NCI-H2107 treated with DMSO at 0.1 percent for 48 hours (cell line): Measurements from ENCODE around the gene TSPAN15.

Source experiments
- DNase-seq: peaks from one replicate; lab custom pipeline; 2025; ENCODE audit not compliant: unreplicated experiment; lab: John Stamatoyannopoulos, UW

TSPAN15 gene

DNA sequence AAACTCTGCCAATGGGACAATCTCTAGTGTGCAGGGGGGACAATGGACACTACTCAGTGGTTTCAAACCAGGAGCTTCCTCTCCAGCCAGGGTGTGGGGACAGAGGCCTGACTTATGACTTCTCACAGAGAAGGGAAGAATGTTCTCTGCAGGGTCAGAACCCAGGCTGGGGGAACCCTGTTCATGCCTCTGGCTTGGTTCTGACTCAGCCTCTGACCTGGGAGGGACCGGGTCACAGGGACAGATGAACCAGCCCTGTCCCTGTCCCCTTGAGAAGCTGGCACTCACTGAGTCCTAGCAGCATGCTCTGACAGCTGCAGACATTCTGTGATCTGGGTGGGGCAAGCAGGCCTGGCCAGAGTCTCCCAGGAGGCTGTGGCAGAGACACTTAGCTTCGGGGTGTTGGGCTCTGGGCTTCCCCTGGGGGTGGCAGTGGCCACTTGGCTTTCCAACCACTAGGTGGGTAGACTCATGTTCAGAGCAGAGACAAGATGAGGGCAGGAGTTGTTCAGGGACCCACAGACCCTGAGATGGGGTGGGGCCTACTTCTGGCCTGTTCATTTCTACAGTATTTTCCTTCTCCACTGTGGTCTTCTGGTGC is 13.6 kb downstream of the TSPAN15 start:
- no peak for DNase-seq

DNA sequence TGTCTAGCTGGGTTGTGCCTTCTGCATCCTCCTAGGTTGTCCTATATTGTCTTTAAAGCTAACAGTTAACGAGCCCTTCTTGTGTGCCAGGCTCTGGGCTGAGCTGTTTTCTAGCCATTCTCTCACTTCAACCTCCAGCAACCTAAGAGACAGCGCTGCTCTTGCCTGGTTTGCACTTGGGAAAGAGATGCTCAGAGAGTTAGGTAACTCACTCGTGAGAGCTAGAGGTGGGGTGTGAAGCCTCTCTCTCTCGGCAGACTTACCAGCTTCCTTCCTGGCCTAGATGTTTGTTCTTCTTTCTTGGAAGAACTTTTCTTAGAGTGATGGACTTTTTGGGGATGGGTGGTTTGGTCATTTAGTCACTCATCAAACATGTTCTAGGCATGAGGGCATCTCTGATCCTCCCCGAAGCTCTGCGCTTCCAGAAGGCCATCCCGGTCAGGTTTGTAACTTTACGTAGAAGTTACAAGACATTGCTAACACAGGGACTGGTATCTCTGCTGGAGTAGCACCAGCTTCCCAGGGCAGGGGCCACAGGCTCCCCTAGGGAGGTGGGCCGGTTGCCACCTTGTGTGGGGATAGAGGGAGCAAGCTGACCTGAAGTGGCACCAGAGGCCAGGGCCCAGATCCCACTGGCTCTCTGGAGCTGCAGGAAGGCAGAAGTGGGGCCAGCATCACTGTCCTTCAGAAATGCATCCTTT is 14.3 kb downstream of the TSPAN15 start:
- DNase-seq: no peak

DNA sequence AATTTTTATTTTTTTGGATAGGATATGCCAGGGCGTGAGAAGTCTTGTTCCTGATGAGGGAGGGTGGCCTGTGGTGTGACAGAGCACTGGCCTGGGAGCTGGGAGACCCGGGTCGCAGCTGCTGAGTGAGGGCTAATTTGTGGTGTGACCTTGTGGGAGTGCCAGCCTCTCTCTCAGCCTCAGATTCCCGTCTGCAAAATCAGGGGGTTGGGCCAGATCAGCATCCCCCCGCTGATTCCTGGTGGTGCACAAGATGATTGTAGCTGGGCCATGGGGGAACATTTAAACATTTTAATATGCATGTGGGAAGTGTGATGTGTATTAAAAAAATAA is 14.9 kb downstream of the TSPAN15 start:
- DNase-seq: no peak

DNA sequence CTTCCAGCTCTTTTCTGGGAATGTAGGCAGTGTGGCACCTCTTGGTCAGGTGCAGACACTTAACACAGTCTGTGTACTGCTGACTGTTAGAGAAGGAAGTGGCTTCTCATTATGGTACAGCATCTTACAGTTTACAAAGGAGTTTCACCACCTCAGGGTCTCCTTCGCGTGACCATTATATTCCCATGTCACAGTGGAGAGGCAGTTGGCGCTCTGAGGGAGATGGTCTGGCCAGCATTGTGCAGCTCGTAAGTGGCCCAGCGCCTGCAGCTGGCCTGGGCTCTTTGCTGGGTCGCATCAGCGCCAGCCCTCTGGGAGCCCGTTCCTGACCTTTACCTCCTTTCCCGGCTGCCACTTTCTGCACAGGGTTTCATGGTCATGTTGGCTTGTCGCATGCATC is 15.4 kb downstream of the TSPAN15 start:
- DNase-seq: no peak

GRCh38 chr10:69467928-69468750 is 16.9 kb downstream of the TSPAN15 start:
- no peak for DNase-seq

DNA sequence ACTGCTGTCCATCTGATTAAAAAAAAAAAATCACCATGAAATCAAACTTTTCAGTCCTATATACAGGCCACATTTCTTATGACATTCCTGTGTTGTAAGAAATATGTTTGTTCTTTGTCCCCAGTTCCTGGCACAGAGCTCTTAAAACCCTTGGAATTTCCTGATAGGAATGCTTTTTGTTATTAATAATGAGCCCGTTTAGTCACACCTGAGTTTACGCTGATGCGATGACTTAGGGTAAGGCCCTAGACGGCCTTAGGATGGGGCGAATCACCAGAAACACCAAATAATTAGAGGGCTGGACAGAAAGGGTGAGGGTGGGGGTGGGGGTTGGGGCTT is 17.5 kb downstream of the TSPAN15 start:
- DNase-seq: no peak

DNA sequence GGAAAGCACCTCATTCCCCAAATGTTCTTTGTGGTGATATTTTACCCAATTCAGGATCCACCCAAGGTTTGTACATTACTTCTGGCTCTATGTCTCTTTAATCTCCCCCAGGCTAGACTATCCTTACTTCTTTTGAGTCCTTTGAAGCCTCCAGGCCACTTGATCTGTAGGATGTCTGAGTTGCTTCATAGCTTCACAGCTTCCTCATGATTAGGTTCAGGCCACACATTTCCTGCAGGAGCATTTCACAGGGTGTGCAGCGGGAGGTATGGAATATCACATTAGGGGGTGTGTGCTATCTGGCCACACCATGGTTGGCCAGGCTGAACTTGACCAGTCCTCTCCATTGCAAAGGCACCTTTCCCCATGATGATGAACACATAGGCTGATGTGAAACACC is 18.7 kb downstream of the TSPAN15 start:
- DNase-seq: no peak

GRCh38 chr10:69470463-69471384 is 19.5 kb downstream of the TSPAN15 start:
- DNase-seq: no peak

GRCh38 chr10:69472142-69472541 is 20.9 kb downstream of the TSPAN15 start:
- DNase-seq: no peak

GRCh38 chr10:69472544-69472943 is 21.3 kb downstream of the TSPAN15 start:
- DNase-seq: no peak

DNA sequence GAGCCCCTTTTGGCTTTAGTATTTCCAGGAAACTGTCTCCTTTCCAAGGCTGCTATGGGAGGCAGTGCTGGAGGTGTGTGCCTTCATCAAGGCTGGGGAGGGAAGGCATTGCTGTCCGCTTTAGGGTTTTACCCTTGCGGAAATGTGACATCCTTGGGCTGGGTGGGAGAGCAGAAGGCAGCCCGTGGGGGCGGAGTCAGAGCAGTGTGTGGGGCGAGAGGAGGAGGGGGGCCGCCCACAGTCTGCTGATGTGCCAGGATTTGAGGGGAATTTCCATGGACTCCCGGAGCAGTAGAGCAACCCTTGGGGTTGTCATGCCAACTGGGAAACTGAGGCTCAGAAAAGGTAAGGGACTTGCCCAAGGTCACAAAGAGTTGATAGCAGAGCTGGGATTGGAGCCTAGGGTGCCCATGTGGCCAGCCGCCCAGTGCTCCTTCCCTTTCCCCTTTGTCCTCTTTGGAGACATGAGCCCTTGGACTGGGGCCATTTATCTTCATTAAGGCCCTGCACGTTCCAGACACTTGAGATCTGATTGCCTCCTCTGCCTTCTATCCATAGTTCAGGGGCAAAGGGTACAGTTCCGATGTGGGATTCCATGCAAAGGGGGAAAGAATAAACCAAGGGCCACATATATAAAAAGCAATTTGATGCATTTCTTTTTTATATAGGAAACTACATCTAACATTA is 22.2 kb downstream of the TSPAN15 start:
- no peak for DNase-seq

GRCh38 chr10:69474742-69475432 is 23.6 kb downstream of the TSPAN15 start:
- DNase-seq: no peak

- no peak for DNase-seq
Measured at GRCh38 chr10:69475433-69475830, 24.2 kb downstream of the TSPAN15 start.

DNA sequence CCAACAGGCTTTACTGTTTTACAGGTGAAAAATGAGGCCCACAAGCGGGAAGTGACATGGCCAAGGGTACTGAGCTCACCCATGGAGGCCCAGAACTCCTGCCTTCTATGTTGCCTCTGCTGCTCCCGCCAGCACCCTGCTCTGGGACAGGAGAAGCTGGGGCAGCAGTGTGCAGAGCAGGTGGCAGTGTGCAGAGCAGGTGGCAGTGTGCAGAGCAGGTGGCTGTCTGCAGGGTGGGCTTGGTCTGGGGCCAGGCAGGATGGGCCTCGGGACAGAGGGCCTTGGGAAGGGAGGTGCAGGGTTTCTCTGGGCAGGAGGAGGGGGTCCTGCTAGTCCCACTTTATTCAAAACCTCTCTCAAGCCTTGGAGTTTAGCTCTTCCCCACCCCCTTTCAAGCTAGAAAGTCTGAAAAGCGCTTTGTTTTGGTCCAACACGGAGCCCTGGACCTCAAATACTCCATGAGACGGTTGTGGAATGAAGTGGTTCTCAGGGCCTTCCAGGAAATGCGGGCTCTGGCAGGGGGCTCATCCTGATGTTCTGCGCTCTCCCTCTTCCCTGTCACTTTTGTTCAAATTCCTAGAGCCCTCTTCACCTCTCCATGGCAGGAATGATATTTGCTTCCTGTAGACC is 26.8 kb downstream of the TSPAN15 start:
- DNase-seq: no peak

DNA sequence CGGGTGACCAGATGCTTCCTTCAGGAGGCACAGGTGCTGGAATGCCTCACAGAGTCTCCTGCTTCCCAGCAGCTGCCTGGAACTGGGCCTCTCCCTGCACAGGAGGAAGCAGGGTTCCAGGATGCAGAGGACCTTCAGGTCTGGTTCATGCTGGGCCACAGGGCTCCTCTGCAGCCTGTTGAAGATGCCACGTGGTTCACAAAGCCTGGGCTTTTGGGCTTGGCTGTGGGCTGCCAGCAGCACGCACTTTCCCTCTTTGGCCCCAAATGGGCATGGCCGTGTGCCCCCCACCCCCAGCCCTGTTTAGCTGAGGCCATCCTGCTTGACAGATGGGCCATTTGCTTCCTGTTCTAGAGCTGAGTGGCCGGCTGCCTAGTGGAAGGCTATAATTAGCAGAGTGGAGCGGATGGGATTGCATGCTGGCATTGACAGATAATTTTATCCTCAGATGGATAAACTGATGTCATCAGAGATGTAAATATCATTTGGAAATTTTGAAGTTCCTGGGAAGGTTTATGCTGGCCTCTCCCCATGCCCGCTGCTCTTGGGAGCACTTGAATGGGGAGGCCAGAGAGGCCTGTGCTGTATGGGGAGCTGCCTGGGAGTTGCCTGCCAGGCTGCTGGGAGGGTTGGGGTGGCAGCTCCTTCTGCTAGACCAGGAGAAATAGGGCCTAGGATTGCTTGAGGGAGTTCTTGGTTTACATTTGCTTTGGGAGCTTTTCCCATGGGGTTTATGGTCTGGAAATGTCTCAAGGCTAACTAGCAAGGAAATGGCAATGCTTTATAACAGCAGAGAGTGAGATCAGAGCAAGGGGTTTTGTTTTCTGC is 28.2 kb downstream of the TSPAN15 start:
- DNase-seq: peak; percentile 29

DNA sequence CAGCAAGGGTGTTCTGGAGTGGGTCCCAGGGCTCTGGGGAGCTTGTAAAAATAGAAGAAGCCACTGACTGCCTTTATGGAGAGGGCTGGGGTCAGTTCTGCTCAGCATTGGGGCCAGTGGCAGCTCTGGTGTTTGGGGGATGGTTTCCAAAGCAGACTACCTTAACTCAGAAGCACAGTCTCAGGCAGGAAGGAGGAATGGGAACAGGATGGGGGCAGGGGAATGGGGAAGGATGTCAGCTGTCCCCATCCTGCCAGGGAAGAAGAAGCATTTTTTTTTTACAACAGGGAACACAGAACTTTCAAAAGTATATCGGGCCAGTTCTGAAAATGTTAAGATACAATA is 28.8 kb downstream of the TSPAN15 start:
- no peak for DNase-seq

DNA sequence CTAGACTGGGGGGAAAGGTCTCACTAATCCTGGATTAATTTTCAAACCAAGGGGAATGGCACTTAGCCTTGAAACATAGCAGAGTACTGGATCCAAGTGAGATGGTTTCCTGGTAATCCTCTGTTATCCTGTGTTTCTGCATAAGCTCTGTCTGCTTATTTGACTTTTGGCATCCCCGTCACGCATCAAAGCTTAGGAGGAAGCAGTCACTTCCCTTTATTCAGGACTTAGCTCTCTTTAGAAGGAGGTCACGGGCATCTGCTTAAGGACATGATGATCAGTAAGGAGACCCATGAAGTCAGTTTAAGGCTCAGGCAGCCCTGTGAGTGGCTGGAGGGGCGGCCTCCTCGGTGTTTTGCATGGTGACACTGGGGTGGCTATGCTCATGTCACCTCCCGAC is 30.0 kb downstream of the TSPAN15 start:
- no peak for DNase-seq

- no peak for DNase-seq
Measured at GRCh38 chr10:69481811-69482524, 30.7 kb downstream of the TSPAN15 start.
